ENCODE measurements around the gene SLC8B1. TPM values are rescaled to one million over a fixed set of nuclear protein-coding genes. Genes with fewer than 3 reads are reported as not detected.

Gene SLC8B1
- total RNA-seq = 7.3 and 10.4 TPM in 2 replicates

GRCh38 chr12:113334786-113335539, at the start of gene SLC8B1:
Gene SLC8B1, minus strand, starts transcription at chr12:113335109. Its CDS starts 2,231 bp downstream, at chr12:113332878.

GRCh38 chr12:113358381-113359132, 23.6 kb upstream of the SLC8B1 start, which contains the start of gene PLBD2:
Gene PLBD2, plus strand, starts transcription at chr12:113358587. Its CDS starts 14 bp downstream, at chr12:113358601.

Other genes with a start within 250 kb of the SLC8B1 start
- not detected in 2 replicates for gene RASAL1, start 199.3 kb downstream of the SLC8B1 start, total RNA-seq
- not detected in 2 replicates for gene CFAP73, start 185.4 kb downstream of the SLC8B1 start, total RNA-seq
- 25.9 and 34.0 TPM in 2 replicates for gene DDX54, start 149.6 kb downstream of the SLC8B1 start, total RNA-seq
- 11.1 and 12.6 TPM in 2 replicates for gene RITA1, start 149.4 kb downstream of the SLC8B1 start, total RNA-seq
- 20.9 and 31.3 TPM in 2 replicates for gene TPCN1, start 113.6 kb downstream of the SLC8B1 start, total RNA-seq
- 31.6 and 46.9 TPM in 2 replicates for gene PLBD2, start 23.5 kb upstream of the SLC8B1 start, total RNA-seq
- gene SDS, start 68.8 kb upstream of the SLC8B1 start, total RNA-seq = 0.13 TPM in 1 of 2 replicates, not detected in the other
- gene SDSL, start 87.3 kb upstream of the SLC8B1 start, total RNA-seq = 17.0 and 23.6 TPM in 2 replicates
- not detected in 2 replicates for gene LHX5, start 136.8 kb upstream of the SLC8B1 start, total RNA-seq